Chondrocyte (in vitro differentiated cells): ENCODE measurements around the gene METTL27. TPM values are rescaled to one million over a fixed set of nuclear protein-coding genes. Genes with fewer than 3 reads are reported as not detected.
A peak's percentile ranks its signal among the peaks of the same experiment; 100 is the strongest.

Experiments used
- DNase-seq: peaks from one replicate; pipeline ENCODE4 v3.0.0; 2021; ENCODE audit warnings: mixed read lengths, low spot score
- H3K27ac Mint-ChIP-seq: one replicate; pipeline ENCODE4 v1.8.0; 2021; ENCODE audit warnings: mild to moderate bottlenecking, moderate library complexity, mixed read lengths; ENCODE audit not compliant: unreplicated experiment
- H3K27me3 Mint-ChIP-seq: 2 replicates; pipeline ENCODE4 v1.8.0; 2021; ENCODE audit warnings: low read depth, mixed read lengths
- H3K36me3 Mint-ChIP-seq: 2 replicates; pipeline ENCODE4 v1.8.0; 2021; ENCODE audit warnings: low read depth, mixed read lengths
- H3K4me1 Mint-ChIP-seq: 2 replicates; pipeline ENCODE4 v1.8.0; 2021; ENCODE audit warnings: low read depth, mild to moderate bottlenecking, mixed read lengths
- H3K4me3 Mint-ChIP-seq: one replicate; pipeline ENCODE4 v1.8.0; 2021; ENCODE audit warnings: mild to moderate bottlenecking, moderate library complexity, mixed read lengths; ENCODE audit not compliant: unreplicated experiment
- H3K9me3 Mint-ChIP-seq: 2 replicates; pipeline ENCODE4 v1.8.0; 2021; ENCODE audit warnings: low read depth, mixed read lengths
- CTCF ChIP-seq: fragments of 200-600 bp; sonication (generic); IDR thresholded peaks from 2 replicates; pipeline ENCODE4 v1.5.0; 2021; ENCODE audit warnings: antibody characterized with exemption, mild to moderate bottlenecking, moderate library complexity
- total RNA-seq: library from RNA; stranded (reverse); gene quantifications from 3 replicates; pipeline ENCODE4 v1.2.1, GENCODE V29; 2021

METTL27 gene
- total RNA-seq, 1 donor from 2014 or later, result 0.99 TPM

DNA sequence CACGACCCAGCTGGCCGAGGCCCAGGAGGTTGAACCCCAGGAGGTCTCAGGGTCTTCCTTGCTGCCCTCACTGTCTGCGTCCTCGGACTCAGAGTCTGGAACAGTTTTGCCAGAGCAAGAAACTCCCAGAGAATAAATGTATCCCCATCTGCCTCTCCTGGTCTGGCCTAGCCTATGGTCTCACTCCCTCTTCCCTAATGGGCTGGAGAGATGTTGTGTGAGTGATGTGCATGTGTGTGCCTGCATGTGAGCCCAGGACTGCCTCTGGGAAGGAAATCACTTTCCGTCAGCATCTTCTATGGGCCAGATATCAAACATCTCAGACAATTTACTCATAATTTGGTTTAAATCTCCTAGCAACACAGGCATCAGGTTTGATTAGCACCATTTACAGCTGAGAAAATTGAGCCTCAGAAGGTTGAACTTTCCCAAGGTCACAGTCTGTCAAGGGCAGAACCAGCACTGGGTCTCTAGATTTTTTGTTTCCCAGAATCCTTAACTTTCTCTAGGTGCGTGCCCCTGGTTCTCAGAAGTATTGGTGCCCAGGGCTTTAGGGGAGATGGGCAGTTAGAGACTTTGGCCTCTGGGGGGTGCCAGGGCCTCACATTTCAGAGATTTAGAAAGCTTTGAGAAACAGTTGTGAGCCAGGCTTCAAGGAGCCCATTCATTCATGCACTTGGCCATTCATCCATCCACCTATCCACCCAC, 23.6 kb upstream of the METTL27 start:
- no peaks in the 10 kb centered on the region for H3K9me3 Mint-ChIP-seq
- H3K4me3 Mint-ChIP-seq, result no peak overlapping the region
- H3K36me3 Mint-ChIP-seq, result no peaks in the 10 kb centered on the region
- no peaks in the 10 kb centered on the region for H3K27me3 Mint-ChIP-seq
- H3K27ac Mint-ChIP-seq, result no peak overlapping the region
- TF ChIP-seq CTCF, result peak; percentile 87
- no peak for DNase-seq
- H3K4me1 Mint-ChIP-seq, result peaks cover 36% of the 10 kb centered on the region

DNA sequence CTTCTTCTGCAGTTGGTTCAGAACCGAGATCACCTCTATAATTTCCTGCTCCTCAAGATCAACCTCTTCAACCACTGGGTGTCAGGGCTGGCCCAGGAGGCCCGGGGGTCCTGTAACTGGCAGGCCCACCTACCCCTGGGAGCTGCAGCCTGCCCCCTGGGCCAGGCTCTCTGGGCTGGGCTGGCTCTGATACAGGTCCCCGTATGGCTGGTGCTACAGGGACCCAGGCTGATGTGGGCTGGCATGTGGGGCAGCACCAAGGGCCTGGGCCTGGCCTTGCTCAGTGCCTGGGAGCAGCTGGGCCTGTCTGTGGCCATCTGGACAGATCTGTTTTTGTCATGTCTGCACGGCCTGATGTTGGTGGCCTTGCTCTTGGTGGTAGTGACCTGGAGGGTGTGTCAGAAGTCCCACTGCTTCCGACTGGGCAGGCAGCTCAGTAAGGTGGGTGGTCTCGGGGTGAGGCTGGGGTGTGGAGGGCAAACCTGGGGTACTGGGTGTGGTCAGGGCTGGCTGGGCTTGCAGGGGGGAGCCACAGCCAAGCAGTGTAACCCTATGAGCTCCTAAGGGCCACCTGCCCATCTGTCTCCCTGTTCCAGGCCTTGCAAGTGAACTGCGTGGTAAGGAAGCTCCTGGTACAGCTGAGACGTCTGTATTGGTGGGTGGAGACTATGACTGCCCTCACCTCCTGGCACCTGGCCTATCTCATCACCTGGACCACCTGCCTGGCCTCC, 22.8 kb upstream of the METTL27 start:
- Mint-ChIP-seq H3K4me1 (peaks cover 29% of the 10 kb centered on the region), H3K36me3 (no peaks in the 10 kb centered on the region), H3K9me3 (no peaks in the 10 kb centered on the region), H3K4me3 (no peak overlapping the region), H3K27me3 (no peaks in the 10 kb centered on the region), H3K27ac (no peak overlapping the region)
- no peak for TF ChIP-seq CTCF
- DNase-seq, result no peak

- H3K4me3 Mint-ChIP-seq, result no peak overlapping the region
- H3K27me3 Mint-ChIP-seq, result peaks cover 3% of the 10 kb centered on the region
- H3K27ac Mint-ChIP-seq, result no peak overlapping the region
- H3K9me3 Mint-ChIP-seq, result no peaks in the 10 kb centered on the region
- DNase-seq, result no peak
- no peaks in the 10 kb centered on the region for H3K36me3 Mint-ChIP-seq
- TF ChIP-seq CTCF, result no peak
- peaks cover 2% of the 10 kb centered on the region for H3K4me1 Mint-ChIP-seq
Measured at GRCh38 chr7:73861305-73861704, 19.0 kb upstream of the METTL27 start.

GRCh38 chr7:73860859-73861258, 18.5 kb upstream of the METTL27 start, which contains the start of gene TMEM270:
TSS of gene TMEM270 (plus strand) at chr7:73861159. CDS start at chr7:73861195, 36 bp downstream.
- H3K27me3 Mint-ChIP-seq, result peaks cover 3% of the 10 kb centered on the region
- H3K4me1 Mint-ChIP-seq, result no peaks in the 10 kb centered on the region
- H3K9me3 Mint-ChIP-seq, result no peaks in the 10 kb centered on the region
- H3K27ac Mint-ChIP-seq, result no peak within 1 kb of the TSS
- H3K4me3 Mint-ChIP-seq, result no peak within 1 kb of the TSS
- H3K36me3 Mint-ChIP-seq, result no peaks in the 10 kb centered on the region
- no peak for DNase-seq
- no peak for TF ChIP-seq CTCF

DNA sequence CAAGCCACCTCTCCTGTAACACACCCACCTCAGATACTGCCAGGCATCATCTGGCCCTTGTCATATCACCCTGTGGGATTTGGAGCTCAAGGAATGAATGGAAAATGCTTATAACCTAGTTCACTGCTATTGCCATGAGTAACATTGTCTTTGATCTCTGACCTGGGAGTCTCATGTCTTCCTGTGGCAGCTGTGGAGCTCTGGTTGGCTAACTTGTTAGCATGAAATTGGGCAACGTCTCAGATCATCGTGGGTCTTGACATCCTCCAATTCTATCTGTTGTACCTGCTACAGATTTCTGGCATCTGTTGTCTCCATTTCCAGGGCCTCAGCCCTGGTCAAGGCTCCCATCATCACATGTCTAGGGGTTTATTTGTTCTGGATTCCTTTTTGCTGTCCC, 16.5 kb upstream of the METTL27 start:
- peaks cover 7% of the 10 kb centered on the region for H3K4me1 Mint-ChIP-seq
- TF ChIP-seq CTCF, result no peak
- H3K36me3 Mint-ChIP-seq, result no peaks in the 10 kb centered on the region
- no peak overlapping the region for H3K4me3 Mint-ChIP-seq
- peaks cover 3% of the 10 kb centered on the region for H3K27me3 Mint-ChIP-seq
- no peak for DNase-seq
- H3K9me3 Mint-ChIP-seq, result no peaks in the 10 kb centered on the region
- no peak overlapping the region for H3K27ac Mint-ChIP-seq
